ENCODE results near the gene SRP14.

The SRP14 gene

GRCh38 chr15:40008061-40008765 lies 30.8 kb downstream of the SRP14 start:
- peaks cover 0 to 10% of the 10 kb centered on the region in 2 donors for H3K9me3 ChIP-seq (replicated peaks in 1 of 2; ENCODE audit: control insufficient read depth in 2 of 2, insufficient read depth in 1 of 2, low read depth in 1 of 2, low read length in 2 of 2)
- H3K9ac ChIP-seq (ENCODE audit: low read depth, low read length, poor library complexity): no peak overlapping the region
- H3K4me2 ChIP-seq (ENCODE audit: insufficient read depth, low read length, poor library complexity, severe bottlenecking): no peak overlapping the region
- no peak overlapping the region for H2BK120ac ChIP-seq (ENCODE audit: low read depth, low read length)
- H3K79me1 ChIP-seq (ENCODE audit: low read depth, low read length): no peaks in the 10 kb centered on the region
- no peak overlapping the region for H3K4ac ChIP-seq (ENCODE audit: low read length)
- no peak overlapping the region for H3K27ac ChIP-seq (replicated peaks; ENCODE audit: low read length)
- H3K4me3 ChIP-seq (ENCODE audit: low read length in 2 of 2): no peak overlapping the region
- no peaks in the 10 kb centered on the region for H3K27me3 ChIP-seq (ENCODE audit: control insufficient read depth in 3 of 3, insufficient read depth in 3 of 3, low read depth in 1 of 3, low read length in 3 of 3)
- no peak overlapping the region for H4K8ac ChIP-seq (ENCODE audit: low read depth, low read length)
- H2BK5ac ChIP-seq (ENCODE audit: low read length): no peak overlapping the region
- no peak overlapping the region for H2AFZ ChIP-seq (ENCODE audit: low read length)
- no peak overlapping the region for H3K23ac ChIP-seq (ENCODE audit: low read depth, low read length, poor library complexity)
- no peak overlapping the region for H4K91ac ChIP-seq (ENCODE audit: low read depth, low read length, poor library complexity)
- H3K18ac ChIP-seq (ENCODE audit: low read length): no peak overlapping the region
- DNase-seq (ENCODE audit: low spot score): no peak
- H3K36me3 ChIP-seq (replicated peaks in 1 of 2; ENCODE audit: control insufficient read depth in 2 of 2, insufficient read depth in 2 of 2, low read length in 2 of 2): peaks cover 10 to 100% of the 10 kb centered on the region in 2 donors
- no peak overlapping the region for H3K14ac ChIP-seq (ENCODE audit: low read length)
- WGBS, 2 donors (ENCODE audit: extremely low coverage in 2 of 2, insufficient read length in 2 of 2, insufficient replicate concordance in 1 of 2): no CpG with 5 or more reads among the region's 3 CpGs
- H3K4me1 ChIP-seq (ENCODE audit: control insufficient read depth in 2 of 2, insufficient read depth in 1 of 2, low read depth in 1 of 2, low read length in 2 of 2): peaks cover 0 to 13% of the 10 kb centered on the region in 2 donors
- H2BK15ac ChIP-seq (ENCODE audit: low read length): no peak overlapping the region
- H2AK5ac ChIP-seq (ENCODE audit: low read depth, low read length): no peak overlapping the region
- no peak overlapping the region for H2BK12ac ChIP-seq (ENCODE audit: low read length)

DNA sequence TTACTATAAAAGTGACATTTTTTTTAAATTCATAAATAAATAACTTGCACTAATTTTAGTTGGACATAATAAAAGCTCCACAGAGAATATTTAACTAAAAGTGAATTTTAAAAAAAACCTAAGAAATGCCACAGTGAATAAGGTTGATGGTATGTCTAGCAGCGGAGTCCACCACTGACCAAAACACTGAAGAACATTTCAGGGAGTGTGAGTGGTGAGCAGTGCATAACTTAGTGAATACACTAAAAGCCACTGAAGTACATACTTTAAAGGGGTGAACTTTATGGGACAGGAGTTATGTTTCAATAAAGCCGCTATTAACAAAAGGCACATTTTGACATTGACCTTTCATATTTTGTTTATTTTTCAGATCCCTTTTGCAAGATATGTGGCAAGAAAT lies 32.3 kb downstream of the SRP14 start:
- peaks cover 9 to 99% of the 10 kb centered on the region in 2 donors for H3K36me3 ChIP-seq (replicated peaks in 1 of 2; ENCODE audit: control insufficient read depth in 2 of 2, insufficient read depth in 2 of 2, low read length in 2 of 2)
- H2BK120ac ChIP-seq (ENCODE audit: low read depth, low read length): no peak overlapping the region
- H2BK5ac ChIP-seq (ENCODE audit: low read length): no peak overlapping the region
- no peak for DNase-seq (ENCODE audit: low spot score)
- H4K8ac ChIP-seq (ENCODE audit: low read depth, low read length): no peak overlapping the region
- H3K27me3 ChIP-seq (ENCODE audit: control insufficient read depth in 3 of 3, insufficient read depth in 3 of 3, low read depth in 1 of 3, low read length in 3 of 3): no peaks in the 10 kb centered on the region
- H3K4me1 ChIP-seq (ENCODE audit: control insufficient read depth in 2 of 2, insufficient read depth in 1 of 2, low read depth in 1 of 2, low read length in 2 of 2): peaks cover 0 to 14% of the 10 kb centered on the region in 2 donors
- H3K18ac ChIP-seq (ENCODE audit: low read length): no peak overlapping the region
- no peak overlapping the region for H2BK15ac ChIP-seq (ENCODE audit: low read length)
- no peak overlapping the region for H2AK5ac ChIP-seq (ENCODE audit: low read depth, low read length)
- no peak overlapping the region for H3K9ac ChIP-seq (ENCODE audit: low read depth, low read length, poor library complexity)
- H3K9me3 ChIP-seq (replicated peaks in 1 of 2; ENCODE audit: control insufficient read depth in 2 of 2, insufficient read depth in 1 of 2, low read depth in 1 of 2, low read length in 2 of 2): peaks cover 0 to 1% of the 10 kb centered on the region in 2 donors
- no peak overlapping the region for H3K27ac ChIP-seq (replicated peaks; ENCODE audit: low read length)
- H3K23ac ChIP-seq (ENCODE audit: low read depth, low read length, poor library complexity): no peak overlapping the region
- H2BK12ac ChIP-seq (ENCODE audit: low read length): no peak overlapping the region
- no peak overlapping the region for H3K4me2 ChIP-seq (ENCODE audit: insufficient read depth, low read length, poor library complexity, severe bottlenecking)
- no peak overlapping the region for H4K91ac ChIP-seq (ENCODE audit: low read depth, low read length, poor library complexity)
- H3K4ac ChIP-seq (ENCODE audit: low read length): no peak overlapping the region
- H3K4me3 ChIP-seq (ENCODE audit: low read length in 2 of 2): no peak overlapping the region
- no peaks in the 10 kb centered on the region for H3K79me1 ChIP-seq (ENCODE audit: low read depth, low read length)
- H3K14ac ChIP-seq (ENCODE audit: low read length): no peak overlapping the region
- no CpG with 5 or more reads among the region's 2 CpGs for WGBS, 2 donors (ENCODE audit: extremely low coverage in 2 of 2, insufficient read length in 2 of 2, insufficient replicate concordance in 1 of 2)
- H2AFZ ChIP-seq (ENCODE audit: low read length): no peak overlapping the region

- no peak overlapping the region for H3K23ac ChIP-seq (ENCODE audit: low read depth, low read length, poor library complexity)
- H3K9me3 ChIP-seq (replicated peaks in 1 of 2; ENCODE audit: control insufficient read depth in 2 of 2, insufficient read depth in 1 of 2, low read depth in 1 of 2, low read length in 2 of 2): no peaks in the 10 kb centered on the region
- H2BK12ac ChIP-seq (ENCODE audit: low read length): no peak overlapping the region
- no CpG with 5 or more reads among the region's 3 CpGs for WGBS, 2 donors (ENCODE audit: extremely low coverage in 2 of 2, insufficient read length in 2 of 2, insufficient replicate concordance in 1 of 2)
- H3K4me3 ChIP-seq (ENCODE audit: low read length in 2 of 2): no peak overlapping the region
- H3K9ac ChIP-seq (ENCODE audit: low read depth, low read length, poor library complexity): no peak overlapping the region
- H3K4ac ChIP-seq (ENCODE audit: low read length): no peak overlapping the region
- no peak overlapping the region for H3K27ac ChIP-seq (replicated peaks; ENCODE audit: low read length)
- H2AK5ac ChIP-seq (ENCODE audit: low read depth, low read length): no peak overlapping the region
- DNase-seq (ENCODE audit: low spot score): no peak
- H3K27me3 ChIP-seq (ENCODE audit: control insufficient read depth in 3 of 3, insufficient read depth in 3 of 3, low read depth in 1 of 3, low read length in 3 of 3): no peaks in the 10 kb centered on the region
- H2AFZ ChIP-seq (ENCODE audit: low read length): no peak overlapping the region
- H3K4me2 ChIP-seq (ENCODE audit: insufficient read depth, low read length, poor library complexity, severe bottlenecking): no peak overlapping the region
- no peak overlapping the region for H2BK15ac ChIP-seq (ENCODE audit: low read length)
- peaks cover 9 to 99% of the 10 kb centered on the region in 2 donors for H3K36me3 ChIP-seq (replicated peaks in 1 of 2; ENCODE audit: control insufficient read depth in 2 of 2, insufficient read depth in 2 of 2, low read length in 2 of 2)
- no peak overlapping the region for H3K18ac ChIP-seq (ENCODE audit: low read length)
- no peak overlapping the region for H3K14ac ChIP-seq (ENCODE audit: low read length)
- no peak overlapping the region for H4K8ac ChIP-seq (ENCODE audit: low read depth, low read length)
- H4K91ac ChIP-seq (ENCODE audit: low read depth, low read length, poor library complexity): no peak overlapping the region
- no peaks in the 10 kb centered on the region for H3K79me1 ChIP-seq (ENCODE audit: low read depth, low read length)
- H2BK5ac ChIP-seq (ENCODE audit: low read length): no peak overlapping the region
- H2BK120ac ChIP-seq (ENCODE audit: low read depth, low read length): no peak overlapping the region
- H3K4me1 ChIP-seq (ENCODE audit: control insufficient read depth in 2 of 2, insufficient read depth in 1 of 2, low read depth in 1 of 2, low read length in 2 of 2): peaks cover 0 to 8% of the 10 kb centered on the region in 2 donors
These were observed 33.0 kb downstream of the SRP14 start for GRCh38 chr15:40006003-40006402.

GRCh38 chr15:40003116-40003916 lies 35.7 kb downstream of the SRP14 start:
- H3K27ac ChIP-seq (replicated peaks; ENCODE audit: low read length): no peak overlapping the region

More at GRCh38 chr15:40003116-40003916, 35.7 kb downstream of the SRP14 start:
- Histone ChIP-seq H2BK12ac (ENCODE audit: low read length) (no peak overlapping the region), H3K79me1 (ENCODE audit: low read depth, low read length) (no peaks in the 10 kb centered on the region), H3K18ac (ENCODE audit: low read length) (no peak overlapping the region), H4K91ac (ENCODE audit: low read depth, low read length, poor library complexity) (no peak overlapping the region), H3K9me3 (replicated peaks in 1 of 2; ENCODE audit: control insufficient read depth in 2 of 2, insufficient read depth in 1 of 2, low read depth in 1 of 2, low read length in 2 of 2) (peaks cover 0 to 2% of the 10 kb centered on the region in 2 donors), H2AK5ac (ENCODE audit: low read depth, low read length) (no peak overlapping the region), H3K27me3 (ENCODE audit: control insufficient read depth in 3 of 3, insufficient read depth in 3 of 3, low read depth in 1 of 3, low read length in 3 of 3) (no peaks in the 10 kb centered on the region), H4K8ac (ENCODE audit: low read depth, low read length) (no peak overlapping the region), H3K9ac (ENCODE audit: low read depth, low read length, poor library complexity) (no peak overlapping the region), H2BK120ac (ENCODE audit: low read depth, low read length) (no peak overlapping the region), H3K36me3 (replicated peaks in 1 of 2; ENCODE audit: control insufficient read depth in 2 of 2, insufficient read depth in 2 of 2, low read length in 2 of 2) (peaks cover 5 to 91% of the 10 kb centered on the region in 2 donors), H2BK5ac (ENCODE audit: low read length) (no peak overlapping the region), H2AFZ (ENCODE audit: low read length) (no peak overlapping the region), H3K14ac (ENCODE audit: low read length) (no peak overlapping the region), H3K4me2 (ENCODE audit: insufficient read depth, low read length, poor library complexity, severe bottlenecking) (no peak overlapping the region), H3K4me3 (ENCODE audit: low read length in 2 of 2) (no peak overlapping the region), H3K4ac (ENCODE audit: low read length) (no peak overlapping the region), H2BK15ac (ENCODE audit: low read length) (no peak overlapping the region), H3K23ac (ENCODE audit: low read depth, low read length, poor library complexity) (no peak overlapping the region), H3K4me1 (ENCODE audit: control insufficient read depth in 2 of 2, insufficient read depth in 1 of 2, low read depth in 1 of 2, low read length in 2 of 2) (peaks cover 0 to 5% of the 10 kb centered on the region in 2 donors)
- no CpG with 5 or more reads among the region's 7 CpGs for WGBS, 2 donors (ENCODE audit: extremely low coverage in 2 of 2, insufficient read length in 2 of 2, insufficient replicate concordance in 1 of 2)
- DNase-seq (ENCODE audit: low spot score): no peak
